K562 (cell line): Measurements from ENCODE around the gene FOXJ3. TPM values are rescaled to one million over a fixed set of nuclear protein-coding genes. Genes with fewer than 3 reads are reported as not detected.

ENCODE experiments used
- ATAC-seq: fragments of 200-7000 bp; cut with Tn5 transposase; 3 replicates; pipeline ENCODE4 v1.9.1; 2020; ENCODE audit warnings: moderate library complexity
- BruUV-seq: library from RNA; stranded (reverse); fragments of 400-500 nt; replicated peaks from 2 replicates; lab custom pipeline; 2021; lab: Mats Ljungman, UMichigan
- CTCF ChIA-PET: fragments of 300-600 bp; formaldehyde crosslinking; extraction: SDS; loops from one replicate; lab custom pipeline; 2021; ENCODE audit warnings: low intra/inter-chr PET ratio; lab: Yijun Ruan, JAX
- POLR2A ChIA-PET: fragments of 300-600, 350-650 bp; sonication (Branson Sonifier 250); formaldehyde crosslinking; extraction: SDS; loops from one replicate; lab custom pipeline; 2021; ENCODE audit warnings: antibody characterized with exemption, inconsistent platforms; lab: Yijun Ruan, JAX
- DNase-seq, 4 experiments: peaks; one replicate each; pipeline versions ENCODE4 v3.0.0 to v3.0.0-alpha.2; 2011 to 2018; ENCODE audit warnings: low spot score in 3 of 4, mixed read lengths in 3 of 4; ENCODE audit errors: extremely low read depth in 1 of 4
- FAIRE-seq: peaks from 2 replicates; lab custom pipeline; 2011; peaks lifted over from hg19 to GRCh38; lab: Jason Lieb, UNC
- H2AFZ ChIP-seq: 2 replicates; pipeline ENCODE4 v1.6.0; 2011; ENCODE audit warnings: low read depth, low read length, control low read depth, inconsistent platforms
- H3K27ac ChIP-seq: fragments of 200-600 bp; 3 replicates; pipeline ENCODE4 v1.8.0; 2011; ENCODE audit warnings: low read depth, mild to moderate bottlenecking, control low read depth, inconsistent platforms, low read length, moderate library complexity, mixed read lengths; ENCODE audit errors: extremely low read depth
- H3K27me3 ChIP-seq, 2 experiments: fragments of 300-600 bp in 1 of 2; 2 replicates in 1 of 2; 3 replicates in 1 of 2; pipeline versions ENCODE4 v1.6.0 to v1.8.0; 2011; ENCODE audit warnings: inconsistent platforms in 2 of 2, low read length in 2 of 2, mild to moderate bottlenecking in 1 of 2, mixed read lengths in 1 of 2, moderate library complexity in 1 of 2; ENCODE audit not compliant: control insufficient read depth in 2 of 2, insufficient read depth in 2 of 2
- H3K36me3 ChIP-seq: fragments of 300-600 bp; 3 replicates; pipeline ENCODE4 v1.8.0; 2011; ENCODE audit warnings: mild to moderate bottlenecking, low read length, inconsistent platforms; ENCODE audit not compliant: control insufficient read depth, insufficient read depth
- H3K4me1 ChIP-seq, 2 experiments: fragments of 200-600 bp in 1 of 2; replicated peaks in 1 of 2; 2 replicates in 1 of 2; 3 replicates in 1 of 2; pipeline versions ENCODE4 v1.5.1 to v1.8.0; 2011; ENCODE audit warnings: inconsistent platforms in 2 of 2, low read length in 2 of 2, mild to moderate bottlenecking in 1 of 2, mixed read lengths in 1 of 2, moderate library complexity in 1 of 2; ENCODE audit not compliant: control insufficient read depth in 2 of 2, insufficient read depth in 2 of 2
- H3K4me2 ChIP-seq: 2 replicates; pipeline ENCODE4 v1.6.1; 2011; ENCODE audit warnings: low read length, control low read depth, inconsistent platforms, mixed read lengths; ENCODE audit not compliant: insufficient read depth
- H3K4me3 ChIP-seq: fragments of 200-600 bp; sonication (generic), shearing (Covaris generic); 2 replicates; pipeline ENCODE4 v1.5.1; 2016; ENCODE audit warnings: control low read depth, inconsistent platforms
- H3K79me2 ChIP-seq: fragments of 200-600 bp; 3 replicates; pipeline ENCODE4 v1.8.0; 2011; ENCODE audit warnings: low read length, inconsistent platforms; ENCODE audit not compliant: control insufficient read depth, insufficient read depth
- H3K9ac ChIP-seq, 2 experiments: 2 replicates each; pipeline versions ENCODE4 v1.6.0 to v1.6.1; 2011; ENCODE audit warnings: low read depth in 2 of 2, low read length in 2 of 2, control low read depth in 1 of 2, inconsistent platforms in 1 of 2, mild to moderate bottlenecking in 1 of 2, mixed read lengths in 1 of 2; ENCODE audit not compliant: insufficient read depth in 1 of 2
- H3K9me1 ChIP-seq: one replicate; pipeline ENCODE4 v1.6.0; 2011; ENCODE audit warnings: inconsistent platforms, mild to moderate bottlenecking, low read length, moderate library complexity; ENCODE audit not compliant: control insufficient read depth, insufficient read depth
- H3K9me3 ChIP-seq: replicated peaks from 2 replicates; pipeline ENCODE4 v1.5.1; 2011; ENCODE audit warnings: low read depth, low read length, inconsistent platforms; ENCODE audit not compliant: control insufficient read depth, insufficient read depth
- H4K20me1 ChIP-seq: replicated peaks from 2 replicates; pipeline ENCODE4 v1.6.1; 2011; ENCODE audit warnings: low read length, inconsistent platforms, mixed read lengths; ENCODE audit not compliant: control insufficient read depth, insufficient read depth
- KLF1 ChIP-seq: fragments of 450-650 bp; IDR thresholded peaks from 2 replicates; pipeline ENCODE4 v1.6.1; 2016; ENCODE audit warnings: missing genetic modification characterization, missing compliant biosample characterization
- MAFF ChIP-seq: IDR thresholded peaks from 2 replicates; pipeline ENCODE4 v1.6.1; 2012; ENCODE audit warnings: low read length, improper control_type of control experiment
- SP2 ChIP-seq: IDR thresholded peaks from 2 replicates; pipeline ENCODE4 v1.6.1; 2011; ENCODE audit warnings: mild to moderate bottlenecking, low read depth, low read length, moderate library complexity; ENCODE audit not compliant: poor library complexity, severe bottlenecking; ENCODE audit errors: extremely low read depth
- ZNF143 ChIP-seq: sonication (generic); formaldehyde crosslinking; IDR thresholded peaks from 2 replicates; pipeline ENCODE4 v1.9.0; 2022; ENCODE audit warnings: mild to moderate bottlenecking, missing genetic modification reagents
- ZNF76 ChIP-seq: fragments of 250-450 bp; sonication (Bioruptor Pico); IDR thresholded peaks from 2 replicates; pipeline ENCODE4 v1.4.0; 2020; ENCODE audit warnings: mild to moderate bottlenecking, moderate library complexity, borderline replicate concordance
- WGBS: fragments of 100-300 bp; shearing (Covaris generic); methylation state at CpG from one replicate; pipeline ENCODE4 v1.1.6; 2016; ENCODE audit warnings: low coverage, mixed read lengths; ENCODE audit not compliant: insufficient coverage; ENCODE audit errors: missing lambda C conversion rate; 5-methylcytosine and 5-hydroxymethylcytosine counted together
- in situ Hi-C: fragments of 300-500 bp; cut with MboI; formaldehyde crosslinking; loops from 4 replicates; pipeline ENCODE4 v1.15.0; 2018; ENCODE audit warnings: inconsistent platforms, mixed read lengths
- intact Hi-C: fragments of 100-400 bp; cut with micrococcal nuclease; formaldehyde crosslinking; loops from 2 replicates; pipeline ENCODE4 v1.14.2; 2022
- polyA plus RNA-seq, 8 experiments: library from polyadenylated mRNA; depleted of rRNA in 4 of 8; stranded (reverse) in 5 of 8; unstranded in 3 of 8; fragments of >200 nt; fragmentation: Nextera tagmentation in 2 of 8; fragmentation: Illumina TruSeq in 1 of 8; extraction: Ambion mirVana in 2 of 8; extraction: Trizol in 1 of 8; gene quantifications; 2 replicates each; pipeline versions ENCODE4 v1.2.1 to v1.2.3, GENCODE V29; 2011 to 2014; ENCODE audit warnings: inconsistent platforms in 1 of 8, missing spikeins in 1 of 8
- total RNA-seq, 7 experiments: library from RNA; depleted of rRNA in 6 of 7; stranded (reverse); fragments of >200 nt in 6 of 7; fragmentation: Illumina TruSeq in 2 of 7; extraction: Trizol in 2 of 7; gene quantifications; 2 replicates each; pipeline versions ENCODE4 v1.2.1 to v1.2.3, GENCODE V29; 2011 to 2021; ENCODE audit warnings: low replicate concordance in 1 of 7
- TF ChIP-seq, protein P1 (sequence below): fragments of 250-450 bp; sonication (Bioruptor Pico); IDR thresholded peaks from 2 replicates; pipeline ENCODE4 v1.4.0; 2020
- TF ChIP-seq, protein P2 (sequence below): fragments of 450-650 bp; IDR thresholded peaks from 2 replicates; pipeline ENCODE4 v1.6.1; 2017; ENCODE audit warnings: antibody characterized with exemption
- TF ChIP-seq, protein P3 (sequence below): sonication (generic); formaldehyde crosslinking; IDR thresholded peaks from 2 replicates; pipeline ENCODE4 v1.8.0; 2022; ENCODE audit warnings: missing genetic modification reagents, mild to moderate bottlenecking, moderate library complexity, borderline replicate concordance

The FOXJ3 gene
- total and polyA plus RNA-seq, 9 of the 15 experiments (the other 6 are each of a cell fraction or from before 2014, with no cell fraction given): 8.7 to 35.3 (median 23.4) TPM

DNA sequence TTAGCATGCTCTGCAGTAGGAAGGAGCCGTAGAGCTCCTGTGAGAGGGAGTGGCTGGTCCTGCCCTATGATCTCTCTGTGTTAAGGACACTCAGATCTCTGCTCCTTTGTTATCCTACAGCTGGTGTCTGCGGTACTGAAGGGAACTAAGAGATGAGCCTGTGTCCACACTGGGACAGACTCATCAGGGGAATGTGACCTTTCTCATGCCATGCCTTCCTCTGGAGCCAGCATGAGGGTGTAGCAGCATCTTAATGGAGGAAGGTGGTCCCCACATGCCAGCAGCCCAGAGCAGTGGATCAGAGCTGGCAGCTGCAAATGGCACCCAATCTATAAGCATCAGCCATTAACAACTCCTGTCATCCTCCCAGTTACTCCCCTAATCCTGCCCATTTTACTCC lies 206.5 kb downstream of the FOXJ3 start:
- peaks cover 10 to 25% of the 10 kb centered on the region in 2 experiments; a peak in 3 of 5 replicates for H3K27me3 ChIP-seq
- no peak overlapping the region for H3K27ac ChIP-seq
- no peaks in the 10 kb centered on the region for H3K4me1 ChIP-seq
- in situ Hi-C loops: loop anchor here (25.0 kb wide), 1 partner anchor 316 kb away; no protein-coding TSS in a partner anchor
- WGBS: 0% methylated on average over 2 of the region's 2 CpGs
- no peak overlapping the region for H3K9ac ChIP-seq
- no peak overlapping the region for H3K4me2 ChIP-seq
- no peak for DNase-seq
- BruUV-seq: no TSS peak
- FAIRE-seq: no peak
- intact Hi-C loops: no loop called here
- no peaks in the 10 kb centered on the region for H3K9me3 ChIP-seq
- H2AFZ ChIP-seq: no peak overlapping the region
- ChIA-PET POLR2A (interaction anchor here (1.0 to 1.8 kb wide), 2 partner anchors 9 to 11 kb away, joined by 3 to 9 read pairs; no protein-coding TSS in a partner anchor), CTCF (no interaction called here)
- no peaks in the 10 kb centered on the region for H3K9me1 ChIP-seq
- H3K79me2 ChIP-seq: no peaks in the 10 kb centered on the region
- no peaks in the 10 kb centered on the region for H3K36me3 ChIP-seq
- H4K20me1 ChIP-seq: no peaks in the 10 kb centered on the region
- ATAC-seq: no peak
- no peak overlapping the region for H3K4me3 ChIP-seq
- TF ChIP-seq, protein P1, sequence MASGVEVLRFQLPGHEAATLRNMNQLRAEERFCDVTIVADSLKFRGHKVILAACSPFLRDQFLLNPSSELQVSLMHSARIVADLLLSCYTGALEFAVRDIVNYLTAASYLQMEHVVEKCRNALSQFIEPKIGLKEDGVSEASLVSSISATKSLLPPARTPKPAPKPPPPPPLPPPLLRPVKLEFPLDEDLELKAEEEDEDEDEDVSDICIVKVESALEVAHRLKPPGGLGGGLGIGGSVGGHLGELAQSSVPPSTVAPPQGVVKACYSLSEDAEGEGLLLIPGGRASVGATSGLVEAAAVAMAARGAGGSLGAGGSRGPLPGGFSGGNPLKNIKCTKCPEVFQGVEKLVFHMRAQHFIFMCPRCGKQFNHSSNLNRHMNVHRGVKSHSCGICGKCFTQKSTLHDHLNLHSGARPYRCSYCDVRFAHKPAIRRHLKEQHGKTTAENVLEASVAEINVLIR: no peak
- no peak for TF ChIP-seq KLF1 (tag)
- no peak for TF ChIP-seq SP2
- no peak for TF ChIP-seq MAFF
- TF ChIP-seq, protein P2, sequence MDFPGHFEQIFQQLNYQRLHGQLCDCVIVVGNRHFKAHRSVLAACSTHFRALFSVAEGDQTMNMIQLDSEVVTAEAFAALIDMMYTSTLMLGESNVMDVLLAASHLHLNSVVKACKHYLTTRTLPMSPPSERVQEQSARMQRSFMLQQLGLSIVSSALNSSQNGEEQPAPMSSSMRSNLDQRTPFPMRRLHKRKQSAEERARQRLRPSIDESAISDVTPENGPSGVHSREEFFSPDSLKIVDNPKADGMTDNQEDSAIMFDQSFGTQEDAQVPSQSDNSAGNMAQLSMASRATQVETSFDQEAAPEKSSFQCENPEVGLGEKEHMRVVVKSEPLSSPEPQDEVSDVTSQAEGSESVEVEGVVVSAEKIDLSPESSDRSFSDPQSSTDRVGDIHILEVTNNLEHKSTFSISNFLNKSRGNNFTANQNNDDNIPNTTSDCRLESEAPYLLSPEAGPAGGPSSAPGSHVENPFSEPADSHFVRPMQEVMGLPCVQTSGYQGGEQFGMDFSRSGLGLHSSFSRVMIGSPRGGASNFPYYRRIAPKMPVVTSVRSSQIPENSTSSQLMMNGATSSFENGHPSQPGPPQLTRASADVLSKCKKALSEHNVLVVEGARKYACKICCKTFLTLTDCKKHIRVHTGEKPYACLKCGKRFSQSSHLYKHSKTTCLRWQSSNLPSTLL: no peak
- TF ChIP-seq ZNF76: no peak
- TF ChIP-seq, protein P3, sequence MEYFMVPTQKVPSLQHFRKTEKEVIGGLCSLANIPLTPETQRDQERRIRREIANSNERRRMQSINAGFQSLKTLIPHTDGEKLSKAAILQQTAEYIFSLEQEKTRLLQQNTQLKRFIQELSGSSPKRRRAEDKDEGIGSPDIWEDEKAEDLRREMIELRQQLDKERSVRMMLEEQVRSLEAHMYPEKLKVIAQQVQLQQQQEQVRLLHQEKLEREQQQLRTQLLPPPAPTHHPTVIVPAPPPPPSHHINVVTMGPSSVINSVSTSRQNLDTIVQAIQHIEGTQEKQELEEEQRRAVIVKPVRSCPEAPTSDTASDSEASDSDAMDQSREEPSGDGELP (CRISPR knock-in tag): no peak
- no peak for TF ChIP-seq ZNF143 (CRISPR knock-in tag)
